GM18951 (cell line): ENCODE results near the gene RPGR.

Experiments used
- POLR2A ChIP-seq: IDR thresholded peaks from 4 replicates; pipeline ENCODE4 v1.6.1; 2011; ENCODE audit warnings: mild to moderate bottlenecking; ENCODE audit not compliant: insufficient read length, insufficient read depth; ENCODE audit errors: extremely low read depth
- in situ Hi-C: fragments of 300-500 bp; cut with MboI; formaldehyde crosslinking; loops from one replicate; pipeline ENCODE4 v1.12.0; 2022; ENCODE audit warnings: low sequenced_read_pairs, mixed read lengths, inconsistent platforms; ENCODE audit not compliant: unreplicated experiment

RPGR gene

GRCh38 chrX:38221391-38221929 lies 105.8 kb downstream of the RPGR start:
- TF ChIP-seq POLR2A = no peak
- in situ Hi-C loops = no loop called here

GRCh38 chrX:38220415-38221390 lies 106.6 kb downstream of the RPGR start, which contains the start of gene SRPX:
Gene SRPX (minus strand): TSS chrX:38220871. CDS start chrX:38220792, 79 bp downstream.
- in situ Hi-C loops = no loop called here

GRCh38 chrX:38220024-38220414 lies 107.3 kb downstream of the RPGR start:
- no peak for TF ChIP-seq POLR2A
- in situ Hi-C loops = no loop called here

More at GRCh38 chrX:38220415-38221390, 106.6 kb downstream of the RPGR start, which contains the start of gene SRPX:
- TF ChIP-seq POLR2A = no peak
